Neural cell (in vitro differentiated cells): ENCODE data around the gene IFFO2.

ENCODE experiments used
- EP300 ChIP-seq: fragments of 450-650 bp; conservative IDR thresholded peaks from 2 replicates; pipeline ENCODE4 v1.6.1; 2014; ENCODE audit warnings: antibody characterized with exemption, mild to moderate bottlenecking, moderate library complexity; ENCODE audit not compliant: poor library complexity, severe bottlenecking
- EZH2 ChIP-seq: fragments of 200-600, 300-800 bp; shearing (Covaris generic), sonication (generic); IDR thresholded peaks from 2 replicates; pipeline ENCODE4 v1.6.1; 2014; ENCODE audit warnings: antibody characterized with exemption, low read length, borderline replicate concordance, mild to moderate bottlenecking; ENCODE audit not compliant: insufficient read depth, poor library complexity, severe bottlenecking
- TF ChIP-seq, protein P1 (sequence below): fragments of 450-650 bp; IDR thresholded peaks from 2 replicates; pipeline ENCODE4 v1.5.1; 2014; ENCODE audit warnings: antibody characterized with exemption, mild to moderate bottlenecking, moderate library complexity; ENCODE audit not compliant: poor library complexity, severe bottlenecking
- TF ChIP-seq, protein P2 (sequence below): IDR thresholded peaks from 2 replicates; pipeline ENCODE4 v1.6.1; 2012; ENCODE audit warnings: borderline replicate concordance

DNA sequence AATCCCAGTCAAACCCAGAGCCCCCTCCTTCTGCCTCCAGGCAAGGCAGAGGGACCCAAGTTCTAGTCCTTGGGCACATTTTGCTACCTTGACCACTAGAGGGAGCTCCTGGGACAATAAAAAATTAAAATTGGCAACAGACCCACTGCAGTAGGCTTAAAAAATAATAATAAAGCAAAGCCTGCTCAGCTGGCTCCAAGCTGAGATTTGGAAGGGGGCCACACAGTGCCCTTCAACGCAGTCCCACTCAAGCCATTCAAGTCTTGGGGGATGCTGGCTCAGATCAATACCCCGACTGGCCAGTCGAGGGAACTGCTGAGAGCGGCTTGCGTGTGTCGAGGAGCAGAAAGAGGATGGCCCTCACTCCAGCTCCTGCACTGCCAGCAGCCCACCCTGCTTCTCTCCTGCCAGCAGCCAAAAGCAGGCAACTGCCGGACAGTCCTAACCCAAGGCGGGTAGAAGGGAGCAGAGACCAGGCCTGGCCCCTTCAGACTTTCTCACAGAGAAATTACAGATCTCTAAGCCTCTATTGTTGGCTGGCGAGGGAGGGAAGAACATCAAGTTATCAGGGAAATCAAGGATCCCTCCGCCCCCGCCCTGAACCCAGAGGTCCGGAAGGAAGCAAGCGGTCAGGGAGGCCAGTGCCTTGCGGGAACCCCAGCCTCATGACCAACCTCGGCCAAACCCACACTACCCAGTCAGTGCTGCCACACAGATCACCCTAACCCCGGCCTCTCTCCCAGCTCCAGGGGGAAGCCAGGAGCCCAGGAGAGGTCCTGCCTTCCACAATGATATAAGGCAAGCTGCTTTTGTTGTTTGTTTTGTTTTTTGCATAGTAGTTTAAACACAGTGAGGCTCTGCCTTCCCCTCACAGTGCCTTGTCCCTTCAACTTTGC lies 49.2 kb downstream of the IFFO2 start:
- TF ChIP-seq EZH2 (no peak), EP300 (no peak)
- TF ChIP-seq, protein P1, sequence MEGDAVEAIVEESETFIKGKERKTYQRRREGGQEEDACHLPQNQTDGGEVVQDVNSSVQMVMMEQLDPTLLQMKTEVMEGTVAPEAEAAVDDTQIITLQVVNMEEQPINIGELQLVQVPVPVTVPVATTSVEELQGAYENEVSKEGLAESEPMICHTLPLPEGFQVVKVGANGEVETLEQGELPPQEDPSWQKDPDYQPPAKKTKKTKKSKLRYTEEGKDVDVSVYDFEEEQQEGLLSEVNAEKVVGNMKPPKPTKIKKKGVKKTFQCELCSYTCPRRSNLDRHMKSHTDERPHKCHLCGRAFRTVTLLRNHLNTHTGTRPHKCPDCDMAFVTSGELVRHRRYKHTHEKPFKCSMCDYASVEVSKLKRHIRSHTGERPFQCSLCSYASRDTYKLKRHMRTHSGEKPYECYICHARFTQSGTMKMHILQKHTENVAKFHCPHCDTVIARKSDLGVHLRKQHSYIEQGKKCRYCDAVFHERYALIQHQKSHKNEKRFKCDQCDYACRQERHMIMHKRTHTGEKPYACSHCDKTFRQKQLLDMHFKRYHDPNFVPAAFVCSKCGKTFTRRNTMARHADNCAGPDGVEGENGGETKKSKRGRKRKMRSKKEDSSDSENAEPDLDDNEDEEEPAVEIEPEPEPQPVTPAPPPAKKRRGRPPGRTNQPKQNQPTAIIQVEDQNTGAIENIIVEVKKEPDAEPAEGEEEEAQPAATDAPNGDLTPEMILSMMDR: peak; percentile 99
- TF ChIP-seq, protein P2, sequence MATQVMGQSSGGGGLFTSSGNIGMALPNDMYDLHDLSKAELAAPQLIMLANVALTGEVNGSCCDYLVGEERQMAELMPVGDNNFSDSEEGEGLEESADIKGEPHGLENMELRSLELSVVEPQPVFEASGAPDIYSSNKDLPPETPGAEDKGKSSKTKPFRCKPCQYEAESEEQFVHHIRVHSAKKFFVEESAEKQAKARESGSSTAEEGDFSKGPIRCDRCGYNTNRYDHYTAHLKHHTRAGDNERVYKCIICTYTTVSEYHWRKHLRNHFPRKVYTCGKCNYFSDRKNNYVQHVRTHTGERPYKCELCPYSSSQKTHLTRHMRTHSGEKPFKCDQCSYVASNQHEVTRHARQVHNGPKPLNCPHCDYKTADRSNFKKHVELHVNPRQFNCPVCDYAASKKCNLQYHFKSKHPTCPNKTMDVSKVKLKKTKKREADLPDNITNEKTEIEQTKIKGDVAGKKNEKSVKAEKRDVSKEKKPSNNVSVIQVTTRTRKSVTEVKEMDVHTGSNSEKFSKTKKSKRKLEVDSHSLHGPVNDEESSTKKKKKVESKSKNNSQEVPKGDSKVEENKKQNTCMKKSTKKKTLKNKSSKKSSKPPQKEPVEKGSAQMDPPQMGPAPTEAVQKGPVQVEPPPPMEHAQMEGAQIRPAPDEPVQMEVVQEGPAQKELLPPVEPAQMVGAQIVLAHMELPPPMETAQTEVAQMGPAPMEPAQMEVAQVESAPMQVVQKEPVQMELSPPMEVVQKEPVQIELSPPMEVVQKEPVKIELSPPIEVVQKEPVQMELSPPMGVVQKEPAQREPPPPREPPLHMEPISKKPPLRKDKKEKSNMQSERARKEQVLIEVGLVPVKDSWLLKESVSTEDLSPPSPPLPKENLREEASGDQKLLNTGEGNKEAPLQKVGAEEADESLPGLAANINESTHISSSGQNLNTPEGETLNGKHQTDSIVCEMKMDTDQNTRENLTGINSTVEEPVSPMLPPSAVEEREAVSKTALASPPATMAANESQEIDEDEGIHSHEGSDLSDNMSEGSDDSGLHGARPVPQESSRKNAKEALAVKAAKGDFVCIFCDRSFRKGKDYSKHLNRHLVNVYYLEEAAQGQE: no peak
